Measurements from ENCODE around the gene IL1A.
A peak's percentile ranks its signal among the peaks of the same experiment; 100 is the strongest.

Gene IL1A

DNA sequence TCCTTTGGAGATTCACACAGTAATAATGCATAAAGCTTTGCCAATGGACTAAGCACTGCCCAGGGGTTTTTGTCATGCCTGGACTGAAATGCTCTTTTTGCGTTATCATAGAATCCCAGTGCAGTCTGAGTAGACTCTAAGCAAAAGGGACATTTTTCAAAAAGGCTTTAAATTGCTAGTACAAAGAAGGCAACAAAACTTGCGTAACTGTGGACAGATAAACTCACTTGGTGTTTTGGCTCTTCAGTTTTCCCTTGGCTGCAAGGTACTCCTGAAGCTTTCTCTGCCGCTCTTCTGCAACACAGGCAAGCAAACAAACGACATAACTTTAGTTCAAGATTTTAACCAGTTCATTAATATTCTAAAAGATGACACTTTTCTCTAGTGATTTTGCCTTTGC, 22.0 kb downstream of the IL1A start:
- DNase-seq (ENCODE audit: low spot score): no peak

DNA sequence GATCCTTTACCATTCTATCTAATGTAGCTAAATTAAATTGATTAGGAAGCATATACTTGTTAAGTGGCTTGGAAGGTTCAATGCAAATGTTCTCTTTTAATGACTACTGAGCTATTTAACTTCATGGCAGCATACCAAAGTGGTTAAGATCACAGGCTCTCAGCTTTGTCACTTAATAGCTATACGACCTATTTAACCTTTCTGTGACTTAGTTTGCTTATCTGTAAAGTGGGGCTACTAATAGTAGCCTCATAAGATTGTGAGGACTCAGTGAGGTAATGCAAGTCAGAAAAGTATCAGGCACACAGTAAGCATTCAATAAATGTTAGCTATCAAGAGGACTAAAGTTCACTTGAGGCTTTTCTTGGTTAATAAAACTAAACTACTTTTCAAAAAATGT, 24.1 kb downstream of the IL1A start:
- no peak for DNase-seq (ENCODE audit: low spot score)

DNA sequence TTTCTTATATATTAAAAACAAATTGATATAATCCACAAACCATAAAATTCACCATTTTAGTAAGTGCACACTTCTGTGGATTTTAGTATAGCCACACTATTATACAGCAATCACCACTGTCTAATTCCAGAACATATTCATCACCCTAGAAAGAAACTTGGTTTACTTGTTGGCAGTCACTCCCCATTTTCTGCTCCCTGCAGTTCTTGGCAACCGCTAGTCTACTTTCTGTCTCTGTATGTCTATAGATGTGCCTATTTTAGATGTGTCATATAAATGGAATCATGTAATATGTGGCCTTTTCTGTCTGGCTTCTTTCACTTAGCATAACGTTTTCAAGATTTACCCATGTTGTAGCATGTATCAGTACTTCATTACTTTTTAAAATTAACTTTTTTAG, 25.6 kb downstream of the IL1A start:
- DNase-seq (ENCODE audit: low spot score): no peak

DNA sequence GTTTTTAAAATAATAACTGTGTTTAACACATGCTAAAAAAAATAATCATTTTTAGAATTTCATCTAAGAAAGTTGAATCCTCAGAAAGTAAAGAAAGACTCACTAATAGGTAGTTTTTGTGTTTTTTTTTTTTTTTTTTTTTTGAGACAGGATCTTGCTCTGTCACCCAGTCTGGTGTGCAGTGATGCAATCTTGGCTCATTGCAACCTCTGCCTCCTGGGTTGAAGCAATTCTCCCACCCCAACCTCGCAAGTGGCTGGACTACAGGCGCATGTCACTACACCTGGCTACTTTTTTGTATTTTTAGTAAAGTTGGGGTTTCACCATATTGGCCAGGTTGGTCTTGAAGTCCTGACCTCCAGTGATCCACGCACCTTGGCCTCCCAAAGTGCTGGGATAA, 27.0 kb downstream of the IL1A start:
- no peak for DNase-seq (ENCODE audit: low spot score)

GRCh38 chr2:112756207-112756606, 28.1 kb downstream of the IL1A start:
- DNase-seq (ENCODE audit: low spot score): no peak

DNA sequence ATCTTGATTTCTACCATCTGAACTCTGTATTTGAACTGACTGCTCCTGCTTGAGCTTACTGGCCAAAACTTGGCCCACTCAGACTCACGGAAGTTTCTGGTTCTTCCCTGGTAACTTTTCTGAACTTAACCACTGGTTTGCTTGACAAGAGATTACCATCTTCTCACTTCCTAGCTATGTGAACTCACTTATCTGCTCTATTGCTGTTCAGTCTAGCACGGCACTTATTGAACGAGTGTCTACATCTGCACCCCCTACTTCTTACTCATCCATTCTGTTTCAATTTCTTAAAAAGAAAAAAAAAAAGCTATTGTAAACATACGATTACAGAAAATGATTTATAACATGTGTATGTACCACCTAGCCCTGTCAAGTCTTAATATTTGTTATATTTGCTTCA, 28.8 kb downstream of the IL1A start:
- no peak for DNase-seq (ENCODE audit: low spot score)

GRCh38 chr2:112754564-112754963, 29.7 kb downstream of the IL1A start:
- no peak for DNase-seq (ENCODE audit: low spot score)

DNA sequence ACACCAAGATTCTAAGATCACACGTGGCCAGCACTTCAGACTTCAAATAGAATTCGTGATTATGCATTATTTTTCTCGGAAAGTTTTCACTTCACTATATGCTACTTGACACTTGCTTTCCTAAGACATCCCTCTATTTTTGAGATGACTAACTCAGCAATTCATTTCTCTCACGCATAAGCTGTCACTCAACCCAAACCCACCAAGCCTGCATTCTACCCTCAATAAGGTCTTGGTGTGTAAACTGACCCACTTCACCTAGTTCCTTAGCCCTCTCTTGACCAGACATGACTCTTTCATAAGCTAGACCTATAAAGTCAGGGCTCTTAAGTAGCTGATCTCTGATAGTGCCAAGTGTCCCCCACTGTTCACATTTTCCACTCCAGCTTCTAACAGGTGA, 31.6 kb downstream of the IL1A start:
- DNase-seq (ENCODE audit: low spot score): no peak

GRCh38 chr2:112751451-112752197, 32.7 kb downstream of the IL1A start:
- DNase-seq (ENCODE audit: low spot score): no peak

- no peak for DNase-seq (ENCODE audit: low spot score)
Observed at GRCh38 chr2:112750560-112750843, 33.8 kb downstream of the IL1A start.

- DNase-seq (ENCODE audit: low spot score): peak; percentile 54
Observed at GRCh38 chr2:112749755-112750559, 34.3 kb downstream of the IL1A start.

- DNase-seq (ENCODE audit: low spot score): no peak
Observed at GRCh38 chr2:112740527-112740926, 43.8 kb downstream of the IL1A start.

GRCh38 chr2:112737542-112738232, 46.6 kb downstream of the IL1A start:
- DNase-seq (ENCODE audit: low spot score): no peak

- DNase-seq (ENCODE audit: low spot score): no peak
Observed at GRCh38 chr2:112733871-112734270, 50.4 kb downstream of the IL1A start.

GRCh38 chr2:112733456-112733855, 50.8 kb downstream of the IL1A start:
- DNase-seq (ENCODE audit: low spot score): no peak

GRCh38 chr2:112731479-112731878, 52.8 kb downstream of the IL1A start:
- DNase-seq (ENCODE audit: low spot score): no peak

DNA sequence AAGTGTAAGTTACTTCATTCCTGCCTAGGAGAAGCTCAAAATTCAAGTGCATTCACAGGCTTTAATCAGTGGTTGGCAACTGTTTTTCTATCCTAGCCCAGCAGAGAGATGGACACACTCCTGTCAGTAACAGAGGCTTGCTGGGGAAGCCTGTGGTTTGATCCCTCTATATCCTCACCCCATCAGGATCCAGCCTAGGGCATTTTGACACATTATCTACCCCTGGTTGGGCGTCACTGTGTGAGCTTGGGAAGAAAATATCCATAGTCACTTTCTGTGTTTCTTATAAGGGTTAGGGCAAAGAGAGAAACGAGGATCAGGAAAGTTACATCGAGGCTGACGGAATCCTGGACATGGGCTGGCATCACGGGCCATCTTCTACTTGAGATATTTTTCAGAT, 53.5 kb downstream of the IL1A start:
- DNase-seq (ENCODE audit: low spot score): no peak

DNA sequence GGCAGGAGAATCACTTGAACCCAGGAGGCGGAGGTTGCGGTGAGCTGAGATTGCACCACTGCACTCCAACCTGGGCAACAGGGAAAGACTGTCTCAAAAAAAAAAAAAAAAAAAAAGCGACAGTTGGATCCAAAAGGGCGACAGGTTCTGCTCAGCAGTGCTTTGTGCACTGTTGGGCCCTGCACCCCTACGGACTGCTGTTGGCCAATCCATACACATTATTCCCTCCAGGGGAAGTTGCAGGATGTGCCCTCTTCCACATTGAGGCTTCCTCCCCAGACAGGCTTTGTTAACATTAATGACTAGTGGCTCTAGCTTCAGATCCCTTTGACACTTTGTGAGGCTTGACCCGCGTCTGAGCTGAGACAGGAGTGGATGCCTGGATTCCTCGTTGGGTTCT, 54.1 kb downstream of the IL1A start:
- DNase-seq (ENCODE audit: low spot score): no peak

- no peak for DNase-seq (ENCODE audit: low spot score)
Observed at GRCh38 chr2:112728378-112729175, 55.7 kb downstream of the IL1A start.

GRCh38 chr2:112728029-112728362, 56.3 kb downstream of the IL1A start:
- no peak for DNase-seq (ENCODE audit: low spot score)

GRCh38 chr2:112727276-112728028, 56.8 kb downstream of the IL1A start:
- DNase-seq (ENCODE audit: low spot score): no peak
